Peyer's patch (tissue), 4 donors: ENCODE measurements around the gene NR6A1. TPM values are rescaled to one million over a fixed set of nuclear protein-coding genes. Genes with fewer than 3 reads are reported as not detected.
A peak's percentile ranks its signal among the peaks of the same experiment; 100 is the strongest.

Experiments
- DNase-seq, 3 donors: peaks; one replicate each; pipeline ENCODE4 v3.0.0-alpha.2; 2017 to 2019
- H3K27ac ChIP-seq, 4 donors: fragments of 200-600 bp; sonication (generic); one replicate each; pipeline ENCODE4 v1.5.1; 2016 to 2019
- H3K27me3 ChIP-seq, 2 donors: fragments of 200-600 bp; sonication (generic); one replicate each; pipeline ENCODE4 v1.5.1; 2019
- H3K36me3 ChIP-seq, 3 donors: fragments of 200-600 bp; sonication (generic); one replicate each; pipeline ENCODE4 v1.5.1; 2016 to 2019
- H3K4me1 ChIP-seq, 4 donors: fragments of 200-600 bp; sonication (generic); one replicate each; pipeline ENCODE4 v1.5.1; 2016 to 2019
- H3K4me3 ChIP-seq, 4 donors: fragments of 200-600 bp; sonication (generic); 1 replicate in 3 of 4; 2 replicates in 1 of 4; pipeline ENCODE4 v1.5.1; 2016 to 2019; ENCODE audit warnings: mild to moderate bottlenecking in 1 of 4
- H3K9me3 ChIP-seq, 4 donors: fragments of 200-600 bp; sonication (generic); one replicate each; pipeline ENCODE4 v1.5.1; 2016 to 2019; ENCODE audit warnings: mild to moderate bottlenecking in 1 of 4
- POLR2A ChIP-seq, 2 donors: fragments of 450-650 bp; IDR thresholded peaks; one replicate each; pipeline ENCODE4 v1.5.1; 2017; ENCODE audit warnings: antibody characterized with exemption in 2 of 2, mild to moderate bottlenecking in 2 of 2, moderate library complexity in 2 of 2
- total RNA-seq, 4 donors: library from RNA; depleted of rRNA; stranded (reverse); fragments of >200 nt; gene quantifications; one replicate each; pipeline ENCODE4 v1.1.0, GENCODE V29; 2016
- TF ChIP-seq, protein P1 (sequence below), 6 experiments: fragments of 450-650 bp in 4 of 6; fragments of 200-600 bp in 2 of 6; sonication (generic) in 1 of 6; IDR thresholded peaks; one replicate each; pipeline ENCODE4 v1.5.1; 2017 to 2019; ENCODE audit warnings: antibody characterized with exemption in 6 of 6, mild to moderate bottlenecking in 3 of 6, moderate library complexity in 1 of 6

NR6A1 gene
- total RNA-seq, 4 donors from 2014 or later, result 10.7 to 43.0 (median 28.1) TPM

DNA sequence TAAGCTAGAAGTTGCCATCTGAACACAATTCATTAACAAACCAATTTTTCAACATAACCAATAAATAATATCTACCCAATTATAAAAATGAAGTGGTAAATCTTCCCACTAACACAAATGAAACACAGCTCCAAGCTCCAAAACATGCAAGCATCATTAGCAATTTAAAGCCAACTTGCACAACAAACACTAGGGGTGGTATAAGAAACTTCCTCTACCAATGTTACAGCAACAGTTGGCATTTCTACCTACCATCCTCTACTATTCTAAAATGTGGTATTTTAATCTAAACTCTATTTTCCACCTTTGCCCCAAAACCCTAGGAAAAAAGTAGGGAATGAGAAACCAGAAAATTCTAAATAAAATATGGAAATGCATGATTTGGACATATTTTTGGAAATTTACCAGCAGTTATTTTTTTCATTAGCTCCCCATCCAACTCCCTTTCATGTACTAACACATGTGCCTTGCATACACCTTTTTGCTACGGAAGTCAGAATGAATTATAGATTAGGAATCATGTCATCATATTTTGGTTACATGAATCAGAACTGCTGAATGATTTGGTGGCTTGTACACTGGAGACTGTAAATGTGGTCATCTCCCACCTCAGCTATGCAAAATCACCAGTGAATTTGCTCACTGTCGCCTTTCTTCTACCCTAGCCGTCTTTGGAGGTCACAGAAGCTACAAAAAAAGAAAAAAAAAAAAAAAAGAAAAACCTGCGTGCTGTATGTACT, 4.1 kb downstream of the NR6A1 start:
- no peaks in the 10 kb centered on the region for H3K27me3 ChIP-seq
- no peaks in the 10 kb centered on the region for H3K9me3 ChIP-seq
- DNase-seq, result no peak
- no peak overlapping the region for H3K4me3 ChIP-seq
- H3K27ac ChIP-seq, result no peak overlapping the region
- H3K36me3 ChIP-seq, result no peaks in the 10 kb centered on the region
- TF ChIP-seq, protein P1, sequence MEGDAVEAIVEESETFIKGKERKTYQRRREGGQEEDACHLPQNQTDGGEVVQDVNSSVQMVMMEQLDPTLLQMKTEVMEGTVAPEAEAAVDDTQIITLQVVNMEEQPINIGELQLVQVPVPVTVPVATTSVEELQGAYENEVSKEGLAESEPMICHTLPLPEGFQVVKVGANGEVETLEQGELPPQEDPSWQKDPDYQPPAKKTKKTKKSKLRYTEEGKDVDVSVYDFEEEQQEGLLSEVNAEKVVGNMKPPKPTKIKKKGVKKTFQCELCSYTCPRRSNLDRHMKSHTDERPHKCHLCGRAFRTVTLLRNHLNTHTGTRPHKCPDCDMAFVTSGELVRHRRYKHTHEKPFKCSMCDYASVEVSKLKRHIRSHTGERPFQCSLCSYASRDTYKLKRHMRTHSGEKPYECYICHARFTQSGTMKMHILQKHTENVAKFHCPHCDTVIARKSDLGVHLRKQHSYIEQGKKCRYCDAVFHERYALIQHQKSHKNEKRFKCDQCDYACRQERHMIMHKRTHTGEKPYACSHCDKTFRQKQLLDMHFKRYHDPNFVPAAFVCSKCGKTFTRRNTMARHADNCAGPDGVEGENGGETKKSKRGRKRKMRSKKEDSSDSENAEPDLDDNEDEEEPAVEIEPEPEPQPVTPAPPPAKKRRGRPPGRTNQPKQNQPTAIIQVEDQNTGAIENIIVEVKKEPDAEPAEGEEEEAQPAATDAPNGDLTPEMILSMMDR (IDR thresholded peaks at IDR 0.05), result peak in 2 of 6 experiments; percentile 20 to 22
- TF ChIP-seq POLR2A (IDR thresholded peaks at IDR 0.05), result no peak
- peaks cover 0 to 26% (median 12%) of the 10 kb centered on the region in 4 donors for H3K4me1 ChIP-seq

DNA sequence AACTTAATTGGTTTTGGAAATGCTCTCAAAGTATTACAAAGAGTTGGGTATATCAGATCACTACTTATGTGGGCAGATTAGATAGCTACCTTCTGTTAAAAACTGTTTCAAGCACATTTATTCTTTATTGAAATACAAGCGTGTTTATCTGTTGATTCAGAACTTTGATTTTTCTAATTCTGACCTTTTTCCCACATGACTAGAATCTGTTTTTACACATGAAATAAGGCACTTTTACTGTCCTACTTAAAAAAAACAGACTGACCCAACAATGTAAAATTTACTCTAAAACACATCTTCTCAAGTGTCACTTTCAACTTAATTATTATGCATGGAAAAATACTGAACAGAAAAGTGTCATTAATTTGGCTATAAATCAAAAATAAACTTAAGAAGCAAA, 4.8 kb downstream of the NR6A1 start:
- Histone ChIP-seq H3K9me3 (no peaks in the 10 kb centered on the region), H3K27me3 (no peaks in the 10 kb centered on the region), H3K27ac (no peak overlapping the region), H3K36me3 (no peaks in the 10 kb centered on the region), H3K4me3 (no peak overlapping the region), H3K4me1 (peaks cover 0 to 26% (median 12%) of the 10 kb centered on the region in 4 donors)
- TF ChIP-seq, protein P1 (IDR thresholded peaks at IDR 0.05), result no peak
- TF ChIP-seq POLR2A (IDR thresholded peaks at IDR 0.05), result no peak
- DNase-seq, result no peak

DNA sequence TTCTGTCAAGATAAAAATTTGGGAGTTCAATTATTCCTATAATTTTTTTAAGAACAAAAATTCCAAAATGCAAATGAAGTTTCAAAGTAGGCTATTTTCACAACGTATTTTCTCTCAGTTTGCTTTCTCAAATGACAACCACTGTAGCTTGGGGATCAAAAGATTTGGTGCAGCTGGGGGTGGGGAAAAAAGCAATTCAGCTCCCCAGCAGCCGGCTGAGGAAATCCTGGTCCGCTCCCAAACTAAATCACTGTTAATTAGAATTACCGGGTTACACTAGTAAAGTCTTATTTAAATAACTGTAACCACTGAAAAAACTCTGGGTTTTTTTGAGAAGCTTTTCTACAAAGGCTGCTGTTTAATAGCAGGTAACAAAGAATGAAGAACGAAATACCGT, 5.7 kb downstream of the NR6A1 start:
- no peaks in the 10 kb centered on the region for H3K27me3 ChIP-seq
- no peak for TF ChIP-seq POLR2A (IDR thresholded peaks at IDR 0.05)
- TF ChIP-seq, protein P1 (IDR thresholded peaks at IDR 0.05), result no peak
- H3K36me3 ChIP-seq, result no peaks in the 10 kb centered on the region
- no peak overlapping the region for H3K27ac ChIP-seq
- H3K9me3 ChIP-seq, result no peaks in the 10 kb centered on the region
- DNase-seq, result no peak
- H3K4me3 ChIP-seq, result no peak overlapping the region
- H3K4me1 ChIP-seq, result peaks cover 0 to 26% (median 8%) of the 10 kb centered on the region in 4 donors

DNA sequence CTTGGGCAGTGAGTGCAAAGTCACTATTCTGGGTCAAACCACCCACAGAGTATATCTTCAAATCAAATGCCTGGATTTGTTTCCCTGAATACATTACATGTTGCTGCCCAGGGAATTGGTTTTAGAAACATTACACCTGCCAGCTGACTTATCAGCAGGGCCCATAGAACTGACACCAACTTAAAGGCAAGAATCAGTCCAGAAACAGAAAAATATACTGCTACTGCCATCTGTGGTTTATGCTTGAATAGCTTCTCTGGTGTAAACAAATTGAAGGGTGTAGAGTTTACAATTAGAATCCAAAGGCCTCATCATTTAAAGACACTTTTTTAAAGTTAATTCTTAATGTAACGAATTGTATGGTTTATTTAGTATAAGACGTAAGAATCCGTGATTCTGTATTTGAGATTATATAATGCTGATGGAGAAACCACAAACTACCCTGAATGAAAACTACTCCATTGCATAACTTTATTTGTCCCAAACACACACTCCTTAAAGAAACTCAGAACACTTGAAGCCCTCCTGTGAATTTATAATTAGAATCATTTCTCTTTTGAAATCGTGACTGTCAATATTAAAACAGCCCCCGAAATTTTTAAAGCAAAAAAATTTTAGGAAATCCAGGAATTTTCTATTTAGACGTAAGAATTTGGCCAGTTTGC, 6.2 kb downstream of the NR6A1 start:
- DNase-seq, result no peak
- Histone ChIP-seq H3K27ac (no peak overlapping the region), H3K4me1 (peaks cover 0 to 21% (median 3%) of the 10 kb centered on the region in 4 donors), H3K27me3 (no peaks in the 10 kb centered on the region), H3K4me3 (no peak overlapping the region), H3K36me3 (no peaks in the 10 kb centered on the region), H3K9me3 (no peaks in the 10 kb centered on the region)
- no peak for TF ChIP-seq POLR2A (IDR thresholded peaks at IDR 0.05)
- TF ChIP-seq, protein P1 (IDR thresholded peaks at IDR 0.05), result peak in 3 of 6 experiments; percentile 45 to 57 (median 46)

DNA sequence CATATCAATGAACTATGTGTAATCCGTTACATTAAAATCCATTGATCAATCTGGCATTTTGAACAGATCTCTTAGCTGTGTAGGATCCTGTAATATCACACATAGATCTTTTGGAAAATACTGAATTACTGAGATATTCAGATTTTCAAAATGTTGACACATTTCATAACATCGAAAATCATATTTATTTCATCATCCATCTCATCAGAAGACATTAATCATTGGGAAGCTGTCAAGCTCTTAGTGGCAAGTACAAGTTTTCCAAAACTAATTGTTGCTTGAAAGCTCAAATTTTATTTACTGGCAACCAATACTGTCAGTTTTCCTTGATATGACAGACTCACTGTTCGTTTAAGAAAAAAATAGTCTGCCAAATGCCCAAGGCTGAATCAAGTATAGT, 8.5 kb downstream of the NR6A1 start:
- peaks cover 0 to 7% (median 0%) of the 10 kb centered on the region in 4 donors for H3K4me1 ChIP-seq

More for the DNA sequence above, 8.5 kb downstream of the NR6A1 start:
- DNase-seq, result no peak
- H3K27ac ChIP-seq, result no peak overlapping the region
- no peak overlapping the region for H3K4me3 ChIP-seq
- no peaks in the 10 kb centered on the region for H3K27me3 ChIP-seq
- H3K36me3 ChIP-seq, result no peaks in the 10 kb centered on the region
- H3K9me3 ChIP-seq, result no peaks in the 10 kb centered on the region
- TF ChIP-seq, protein P1 (IDR thresholded peaks at IDR 0.05), result no peak
- no peak for TF ChIP-seq POLR2A (IDR thresholded peaks at IDR 0.05)
